Kidney (tissue), 14 donors: ENCODE measurements around the gene RETREG1. TPM values are rescaled to one million over a fixed set of nuclear protein-coding genes. Genes with fewer than 3 reads are reported as not detected.

Source experiments
- DNase-seq, 5 donors: peaks; one replicate each; pipeline ENCODE4 v3.0.0-alpha.2; 2013 to 2020
- FAIRE-seq: peaks from 2 replicates; lab custom pipeline; 2012; peaks lifted over from hg19 to GRCh38; lab: Jason Lieb, UNC
- H3K27ac ChIP-seq, 2 donors: one replicate each; pipeline ENCODE4 v1.7.0; 2013; ENCODE audit warnings: low read depth in 2 of 2, low read length in 2 of 2, inconsistent platforms in 1 of 2
- H3K27me3 ChIP-seq: one replicate; pipeline ENCODE4 v1.7.1; 2013; ENCODE audit warnings: low read length, inconsistent platforms; ENCODE audit not compliant: control insufficient read depth, insufficient read depth
- H3K36me3 ChIP-seq, 3 donors: one replicate each; pipeline versions ENCODE4 v1.7.0 to v1.7.1; 2013; ENCODE audit warnings: low read length in 3 of 3, control low read depth in 1 of 3, inconsistent platforms in 1 of 3; ENCODE audit not compliant: insufficient read depth in 3 of 3, control insufficient read depth in 2 of 3
- H3K4me1 ChIP-seq, 3 donors: one replicate each; pipeline versions ENCODE4 v1.7.0 to v1.7.1; 2013; ENCODE audit warnings: low read length in 3 of 3, inconsistent platforms in 1 of 3, low read depth in 1 of 3; ENCODE audit not compliant: control insufficient read depth in 2 of 3, insufficient read depth in 2 of 3
- H3K4me3 ChIP-seq, 3 donors: one replicate each; pipeline versions ENCODE4 v1.7.0 to v1.8.1; 2013; ENCODE audit warnings: low read length in 3 of 3, control low read depth in 1 of 3, inconsistent platforms in 1 of 3
- H3K9ac ChIP-seq, 3 donors: one replicate each; pipeline versions ENCODE4 v1.7.0 to v1.7.1; 2013; ENCODE audit warnings: low read length in 3 of 3, control low read depth in 1 of 3, inconsistent platforms in 1 of 3
- H3K9me3 ChIP-seq, 3 donors: one replicate each; pipeline versions ENCODE4 v1.7.0 to v1.7.1; 2013; ENCODE audit warnings: low read length in 3 of 3, control low read depth in 1 of 3, inconsistent platforms in 1 of 3; ENCODE audit not compliant: control insufficient read depth in 2 of 3, insufficient read depth in 1 of 3
- CTCF ChIP-seq: IDR thresholded peaks from 3 replicates; pipeline ENCODE4 v1.5.1; 2012; ENCODE audit warnings: mild to moderate bottlenecking, moderate library complexity, borderline replicate concordance; ENCODE audit not compliant: insufficient read depth; ENCODE audit errors: extremely low read depth
- intact Hi-C: fragments of 100-400 bp; cut with DNase I; formaldehyde crosslinking; loops from one replicate; pipeline ENCODE4 v1.11.1; 2022
- polyA plus RNA-seq: library from polyadenylated mRNA; stranded (reverse); fragments of 350-450 nt; fragmentation: Illumina TruSeq; extraction: RNeasy Lipid Tissue Mini Kit (QIAGEN cat#74804); gene quantifications from one replicate; pipeline ENCODE4 v1.2.3, GENCODE V29; 2014; ENCODE audit warnings: low read depth, low replicate concordance; ENCODE audit not compliant: insufficient read depth
- total RNA-seq: library from RNA; stranded (reverse); fragmentation: NEBNext Ultra II Directional; extraction: Animal tissue kit (Norgen Biotek cat#: 25700); gene quantifications from one replicate; pipeline ENCODE4 v1.2.1, GENCODE V29; 2021
- donor health status: control.
- donor health status: control.
- donor health status: control.
- donor health status: control.
- donor health status: control.
- donor health status: DM: yes; HTN: yes; CAD: no.
- donor health status: Normal renal cell carcinoma (clear cell type).

RETREG1 gene
- total and polyA plus RNA-seq, 2 donors from 2014 or later = 53.6 to 104 TPM

GRCh38 chr5:16464664-16465543, 151.9 kb downstream of the RETREG1 start:
- FAIRE-seq (no peak), DNase-seq (peak in 2 of 5 donors; percentile 10 to 76)
- H3K36me3 ChIP-seq = peaks cover 0 to 22% (median 17%) of the 10 kb centered on the region in 3 donors
- peaks cover 0 to 24% (median 15%) of the 10 kb centered on the region in 3 donors for H3K4me1 ChIP-seq
- H3K4me3 ChIP-seq = peak overlapping the region; percentile 93 to 99 (median 95)
- no peak for TF ChIP-seq CTCF
- H3K27me3 ChIP-seq = no peaks in the 10 kb centered on the region
- H3K9ac ChIP-seq = peak overlapping the region; percentile 88 to 94 (median 90)
- intact Hi-C loops = no loop called here
- no peaks in the 10 kb centered on the region for H3K9me3 ChIP-seq
- peak overlapping the region; percentile 71 to 92 for H3K27ac ChIP-seq

- no peak overlapping the region for H3K27ac ChIP-seq
- H3K9ac ChIP-seq = peak overlapping the region in 1 of 3 donors; percentile 90
- peaks cover 0 to 24% (median 15%) of the 10 kb centered on the region in 3 donors for H3K4me1 ChIP-seq
Measured at GRCh38 chr5:16464231-16464630, 152.6 kb downstream of the RETREG1 start.

GRCh38 chr5:16461782-16462181, 155.0 kb downstream of the RETREG1 start:
- no peaks in the 10 kb centered on the region for H3K27me3 ChIP-seq
- peaks cover 2 to 45% (median 30%) of the 10 kb centered on the region in 3 donors for H3K36me3 ChIP-seq
- TF ChIP-seq CTCF = no peak
- intact Hi-C loops = no loop called here
- no peak overlapping the region for H3K27ac ChIP-seq
- H3K9ac ChIP-seq = no peak overlapping the region
- no peaks in the 10 kb centered on the region for H3K9me3 ChIP-seq
- peaks cover 0 to 15% (median 15%) of the 10 kb centered on the region in 3 donors for H3K4me1 ChIP-seq
- FAIRE-seq (no peak), DNase-seq (peak in 3 of 5 donors; percentile 12 to 86 (median 52))
- H3K4me3 ChIP-seq = no peak overlapping the region

More at GRCh38 chr5:16464231-16464630, 152.6 kb downstream of the RETREG1 start:
- H3K9me3 ChIP-seq = no peaks in the 10 kb centered on the region
- no peak for FAIRE-seq
- peaks cover 0 to 28% (median 18%) of the 10 kb centered on the region in 3 donors for H3K36me3 ChIP-seq
- no peak for DNase-seq
- no peaks in the 10 kb centered on the region for H3K27me3 ChIP-seq
- no peak for TF ChIP-seq CTCF
- H3K4me3 ChIP-seq = peak overlapping the region; percentile 93 to 99 (median 95)
- intact Hi-C loops = no loop called here
